Activated CD4-positive, alpha-beta T cell treated with anti-CD3 and anti-CD28 coated beads, Interleukin-2, amount 10 ng/mL, durations not matched to agents 7 days and 5 days (primary cell): ENCODE measurements around the gene SLC1A3. TPM values are rescaled to one million over a fixed set of nuclear protein-coding genes. Genes with fewer than 3 reads are reported as not detected.
A peak's percentile ranks its signal among the peaks of the same experiment; 100 is the strongest.
"Not testable (repeated sequence)": the region's sequence is repeated elsewhere in the genome, so short reads cannot be mapped to it uniquely, and the experiment has no call there.

ENCODE experiments used
- CTCF ChIA-PET: fragments of 350-600 bp; sonication (Branson Sonifier 250); formaldehyde crosslinking; loops from one replicate; lab custom pipeline; 2021; ENCODE audit warnings: antibody characterized with exemption; lab: Charles Lee
- POLR2A ChIA-PET: fragments of 350-600 bp; sonication (Branson Sonifier 250); formaldehyde crosslinking; loops from one replicate; lab custom pipeline; 2021; ENCODE audit warnings: antibody characterized with exemption; lab: Charles Lee
- DNase-seq: peaks from one replicate; pipeline ENCODE4 v3.0.0-alpha.2; 2020
- H3K27ac Mint-ChIP-seq: one replicate; pipeline ENCODE4 v1.8.0; 2021; ENCODE audit warnings: mild to moderate bottlenecking, moderate library complexity, mixed read lengths
- H3K27me3 Mint-ChIP-seq: one replicate; pipeline ENCODE4 v1.8.0; 2021; ENCODE audit warnings: mixed read lengths
- H3K36me3 Mint-ChIP-seq: one replicate; pipeline ENCODE4 v1.8.0; 2021; ENCODE audit warnings: low read depth, mixed read lengths
- H3K4me1 Mint-ChIP-seq: one replicate; pipeline ENCODE4 v1.8.0; 2021; ENCODE audit warnings: mixed read lengths
- H3K4me3 Mint-ChIP-seq: one replicate; pipeline ENCODE4 v1.8.0; 2021; ENCODE audit warnings: mild to moderate bottlenecking, moderate library complexity, mixed read lengths
- H3K9me3 Mint-ChIP-seq: one replicate; pipeline ENCODE4 v1.8.0; 2021; ENCODE audit warnings: mixed read lengths
- total RNA-seq, 2 experiments: library from RNA; stranded (reverse); gene quantifications; one replicate each; pipeline ENCODE4 v1.2.3, GENCODE V29; 2021

SLC1A3 gene
- not detected for total RNA-seq

DNA sequence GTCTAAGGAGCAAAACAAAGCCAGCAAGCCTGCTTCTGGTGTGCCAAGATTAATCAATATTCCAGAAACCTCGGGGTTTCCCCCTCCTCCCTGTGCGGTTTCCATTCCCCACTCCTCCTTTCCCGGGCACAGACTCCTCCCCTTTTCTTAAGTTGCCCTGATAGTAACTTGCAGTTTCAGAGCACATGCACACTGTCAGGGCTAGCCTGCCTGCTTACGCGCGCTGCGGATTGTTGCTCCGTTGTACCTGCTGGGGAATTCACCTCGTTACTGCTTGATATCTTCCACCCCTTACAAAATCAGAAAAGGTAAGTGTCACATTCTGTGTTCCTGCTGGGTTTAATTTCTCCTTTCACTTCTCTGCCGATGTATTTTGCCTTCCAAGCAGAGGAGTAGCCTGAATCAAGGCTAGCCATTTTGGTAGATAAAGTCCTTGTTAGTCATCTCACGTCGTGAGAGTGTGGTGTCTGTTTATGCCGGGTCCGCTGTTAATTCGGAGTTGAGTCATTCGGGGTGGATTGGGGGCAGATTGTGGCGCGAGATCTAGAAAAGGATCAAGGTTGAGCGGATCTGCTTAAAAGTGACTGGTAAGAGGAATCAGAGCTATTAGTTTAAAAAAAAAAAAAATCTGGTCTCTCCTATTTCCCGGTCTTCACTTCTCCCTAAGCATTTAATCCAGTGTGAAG is at the start of gene SLC1A3:
SLC1A3 (plus strand) TSS at position 179 of the 686 bp plus-strand sequence. CDS start 1,818 bp downstream, outside the sequence.
- H3K4me3 Mint-ChIP-seq = peak within 1 kb of the TSS; percentile 64
- POLR2A ChIA-PET = no interaction called here
- H3K9me3 Mint-ChIP-seq = no peaks in the 10 kb centered on the region
- no peak within 1 kb of the TSS for H3K27ac Mint-ChIP-seq
- H3K27me3 Mint-ChIP-seq = peaks cover 62% of the 10 kb centered on the region
- H3K36me3 Mint-ChIP-seq = no peaks in the 10 kb centered on the region
- peaks cover 19% of the 10 kb centered on the region for H3K4me1 Mint-ChIP-seq
- CTCF ChIA-PET = no interaction called here
- peak; percentile 30 for DNase-seq

DNA sequence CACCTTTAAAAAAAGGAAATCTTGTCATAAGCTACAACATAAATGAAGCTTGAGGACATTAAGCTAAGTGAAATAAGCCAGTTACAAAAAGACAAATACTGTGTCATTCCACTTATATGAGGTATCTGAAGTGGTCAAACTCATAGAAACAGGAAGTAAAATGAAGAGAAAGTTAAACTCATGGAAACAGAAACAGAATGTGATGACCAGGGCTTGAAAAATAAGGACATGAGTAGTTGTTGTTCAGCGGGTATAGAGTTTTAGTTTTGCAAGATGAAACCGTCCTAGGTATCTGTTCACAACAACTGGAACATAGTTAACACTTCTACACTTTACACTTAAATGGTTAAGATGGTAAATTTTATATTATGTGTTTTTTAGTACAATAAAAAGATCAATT is 47.8 kb upstream of the SLC1A3 start:
- ChIA-PET POLR2A (interaction anchor here (0.6 kb wide), 1 partner anchor 153 kb away, joined by 4 read pairs; no protein-coding TSS in a partner anchor), CTCF (interaction anchor here (1.0 kb wide), 1 partner anchor 21 kb away, joined by 3 read pairs; no protein-coding TSS in a partner anchor)
- H3K9me3 Mint-ChIP-seq = peaks cover 4% of the 10 kb centered on the region
- no peak overlapping the region for H3K4me3 Mint-ChIP-seq
- no peak for DNase-seq
- H3K36me3 Mint-ChIP-seq = no peaks in the 10 kb centered on the region
- no peaks in the 10 kb centered on the region for H3K4me1 Mint-ChIP-seq
- H3K27me3 Mint-ChIP-seq = no peaks in the 10 kb centered on the region
- H3K27ac Mint-ChIP-seq = no peak overlapping the region

DNA sequence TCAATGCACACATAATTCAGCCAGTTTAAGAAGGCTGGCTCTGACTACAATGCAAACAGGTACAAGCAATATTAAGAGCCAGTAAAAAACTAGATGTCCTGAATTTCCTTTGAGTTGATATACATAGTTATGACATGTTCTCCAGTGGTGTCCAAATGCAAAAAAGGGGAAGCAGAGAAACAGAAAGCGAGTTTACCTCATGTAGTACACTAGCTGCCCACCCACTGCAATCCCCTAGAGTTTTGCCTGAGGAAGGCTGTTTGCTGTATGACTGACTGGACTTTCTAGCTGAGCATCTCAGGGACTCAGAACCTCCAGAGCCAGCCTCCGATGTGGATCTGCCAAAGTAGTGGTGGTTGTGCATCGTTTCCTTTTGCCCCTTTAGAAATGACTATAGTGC is 44.8 kb upstream of the SLC1A3 start:
- Mint-ChIP-seq H3K9me3 (no peaks in the 10 kb centered on the region), H3K36me3 (no peaks in the 10 kb centered on the region), H3K27ac (no peak overlapping the region), H3K4me1 (no peaks in the 10 kb centered on the region), H3K4me3 (no peak overlapping the region), H3K27me3 (no peaks in the 10 kb centered on the region)
- CTCF ChIA-PET = interaction anchor here (0.6 kb wide), 1 partner anchor 147 kb away, joined by 3 read pairs; no protein-coding TSS in a partner anchor
- POLR2A ChIA-PET = no interaction called here
- DNase-seq = no peak

DNA sequence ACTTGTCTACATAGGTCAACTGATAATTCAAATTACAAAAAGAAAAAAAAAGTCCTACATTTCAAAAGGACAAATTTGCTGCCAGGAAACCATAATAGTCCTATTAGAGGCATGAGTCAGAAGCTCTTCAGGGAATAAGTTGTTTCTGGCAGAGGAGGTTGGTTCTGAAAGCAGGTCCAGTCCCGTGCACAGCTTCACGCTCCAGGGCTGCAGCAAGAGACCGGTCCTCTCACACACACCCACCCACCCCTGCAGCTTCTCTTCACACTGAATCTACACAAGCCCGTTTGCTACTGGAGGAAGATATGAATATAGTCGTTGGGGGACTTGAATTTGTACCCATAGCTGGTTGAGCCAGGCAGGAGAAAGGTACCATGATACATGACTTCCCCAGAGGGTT is 36.9 kb upstream of the SLC1A3 start:
- H3K4me1 Mint-ChIP-seq = no peaks in the 10 kb centered on the region
- CTCF ChIA-PET = interaction anchor here (0.7 kb wide), 1 partner anchor 23 kb away, joined by 3 read pairs; no protein-coding TSS in a partner anchor

DNA sequence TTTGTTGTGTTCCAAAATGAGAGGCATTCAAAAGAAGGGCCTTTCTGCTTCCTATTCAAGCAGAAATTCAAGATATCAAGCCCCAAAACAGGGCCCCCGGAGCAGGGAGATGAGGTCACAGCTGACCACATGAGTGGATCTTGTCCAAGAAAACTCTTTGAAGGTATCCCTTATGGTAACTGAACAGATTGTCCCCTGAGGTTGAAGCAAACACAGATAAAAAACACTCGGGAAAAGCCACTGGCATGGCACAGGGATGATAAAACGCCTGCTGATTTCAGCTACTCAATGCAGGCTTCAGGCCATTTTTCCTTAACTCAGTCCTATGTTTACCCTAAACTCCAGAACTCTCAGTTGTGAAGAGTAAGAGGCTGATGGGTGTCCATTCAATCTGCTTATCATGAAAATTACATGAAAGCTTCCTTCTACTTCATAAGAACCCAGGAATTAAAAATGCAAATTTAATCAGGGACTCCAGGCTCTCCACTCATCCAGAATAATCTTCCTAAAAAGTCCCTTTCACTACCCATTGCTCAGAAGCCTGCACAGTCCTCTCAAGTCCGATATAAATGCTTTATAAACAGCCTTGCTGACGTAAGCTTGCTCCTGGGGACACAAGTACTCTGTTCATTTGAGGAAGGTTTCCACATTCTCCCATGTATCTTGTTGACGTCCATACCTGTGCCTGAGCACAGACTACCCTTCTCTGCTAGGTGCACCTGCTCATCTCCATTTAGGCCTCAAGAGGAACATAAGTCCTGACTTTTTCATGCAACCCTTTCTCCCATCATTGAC is 35.9 kb upstream of the SLC1A3 start:
- H3K4me1 Mint-ChIP-seq = no peaks in the 10 kb centered on the region
- no peak for DNase-seq
- no peaks in the 10 kb centered on the region for H3K27me3 Mint-ChIP-seq
- ChIA-PET POLR2A (no interaction called here), CTCF (interaction anchor here (0.7 to 1.3 kb wide), 2 partner anchors 18 to 22 kb away, joined by 3 read pairs; no protein-coding TSS in a partner anchor)
- no peak overlapping the region for H3K4me3 Mint-ChIP-seq
- no peaks in the 10 kb centered on the region for H3K9me3 Mint-ChIP-seq
- H3K36me3 Mint-ChIP-seq = no peaks in the 10 kb centered on the region
- H3K27ac Mint-ChIP-seq = no peak overlapping the region

More for the DNA sequence above, 36.9 kb upstream of the SLC1A3 start:
- H3K4me3 Mint-ChIP-seq = no peak overlapping the region
- no peak for DNase-seq
- H3K27me3 Mint-ChIP-seq = no peaks in the 10 kb centered on the region
- H3K27ac Mint-ChIP-seq = no peak overlapping the region
- H3K9me3 Mint-ChIP-seq = no peaks in the 10 kb centered on the region
- H3K36me3 Mint-ChIP-seq = no peaks in the 10 kb centered on the region
- POLR2A ChIA-PET = no interaction called here

DNA sequence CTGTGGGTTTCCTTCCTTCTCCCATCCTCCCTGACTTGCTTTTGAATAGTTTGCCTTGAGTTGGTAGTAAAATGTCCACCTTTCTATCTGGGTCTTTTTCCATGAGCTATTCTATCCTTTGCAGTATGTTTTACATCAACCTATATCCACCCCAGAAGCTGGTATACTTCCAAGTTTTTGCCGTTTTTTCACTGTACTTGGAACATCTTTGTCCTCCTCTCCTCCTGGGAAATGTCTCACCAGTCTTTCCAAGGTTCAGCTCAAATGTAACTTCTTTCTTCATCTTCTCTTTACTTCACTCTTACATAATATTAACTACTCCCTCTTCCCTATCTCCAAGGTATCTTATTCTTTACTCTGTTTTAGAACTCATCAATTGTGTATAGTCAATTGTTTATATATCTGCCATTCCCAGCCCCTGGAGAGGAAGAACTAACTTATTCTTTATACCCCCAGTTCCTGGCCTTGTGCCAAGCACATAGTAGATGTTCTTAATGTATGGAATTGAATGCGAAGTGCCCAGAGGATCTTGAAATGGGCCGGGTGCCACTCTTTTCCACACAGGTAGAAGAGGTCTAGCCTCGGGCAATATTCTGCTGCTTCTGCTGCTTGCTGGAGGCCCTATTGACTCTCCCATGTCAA is 34.9 kb upstream of the SLC1A3 start:
- Mint-ChIP-seq H3K9me3 (no peaks in the 10 kb centered on the region), H3K4me1 (no peaks in the 10 kb centered on the region), H3K27me3 (no peaks in the 10 kb centered on the region), H3K36me3 (no peaks in the 10 kb centered on the region), H3K4me3 (no peak overlapping the region), H3K27ac (no peak overlapping the region)
- no peak for DNase-seq
- ChIA-PET POLR2A (no interaction called here), CTCF (interaction anchor here (1.3 kb wide), 1 partner anchor 17 kb away, joined by 3 read pairs; no protein-coding TSS in a partner anchor)

DNA sequence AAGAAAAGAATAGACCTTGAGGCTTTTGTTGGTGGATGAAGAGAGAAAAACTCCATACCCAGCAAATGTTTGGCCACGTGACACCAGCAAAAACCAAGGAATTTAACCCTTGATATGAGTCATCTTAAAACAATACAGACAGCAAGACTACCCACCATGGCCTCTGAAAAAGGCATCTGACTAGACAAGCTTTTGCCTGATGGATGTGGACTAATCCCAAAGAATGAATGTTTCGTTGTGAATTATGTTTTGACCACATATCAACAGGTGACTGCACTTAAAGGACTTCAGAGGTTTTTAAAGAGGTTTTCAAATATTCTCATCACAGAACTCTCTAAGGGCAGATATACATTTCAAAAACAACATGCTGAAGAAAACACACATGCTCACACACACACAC is 33.0 kb upstream of the SLC1A3 start:
- ChIA-PET POLR2A (no interaction called here), CTCF (no interaction called here)
- H3K4me3 Mint-ChIP-seq = no peak overlapping the region
- no peak overlapping the region for H3K27ac Mint-ChIP-seq
- peaks cover 3% of the 10 kb centered on the region for H3K27me3 Mint-ChIP-seq
- H3K4me1 Mint-ChIP-seq = no peaks in the 10 kb centered on the region
- no peak for DNase-seq
- no peaks in the 10 kb centered on the region for H3K9me3 Mint-ChIP-seq
- H3K36me3 Mint-ChIP-seq = no peaks in the 10 kb centered on the region

DNA sequence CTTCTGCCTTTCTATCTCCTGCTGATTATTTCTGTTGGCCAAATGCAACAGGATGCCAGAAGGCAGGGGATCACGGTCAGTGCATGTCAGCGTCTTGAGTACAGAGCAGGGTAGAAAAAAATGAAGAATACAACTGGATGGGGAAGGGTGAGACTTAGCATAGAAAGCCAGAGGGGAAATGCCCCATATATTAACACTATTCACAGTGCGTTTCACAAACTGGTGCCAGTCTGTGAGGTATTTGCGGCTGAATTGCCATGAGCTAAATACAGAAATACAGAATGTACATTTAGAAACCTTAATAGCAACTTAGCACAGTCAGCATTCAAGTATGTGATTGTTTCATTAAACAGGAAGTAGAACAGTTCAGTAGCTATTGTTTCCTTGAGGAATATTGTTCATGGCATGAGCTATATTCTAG is 31.0 kb upstream of the SLC1A3 start:
- ChIA-PET CTCF (interaction anchor here (1.2 kb wide), 1 partner anchor 72 kb away, joined by 3 read pairs; no protein-coding TSS in a partner anchor), POLR2A (no interaction called here)
- Mint-ChIP-seq H3K9me3 (no peaks in the 10 kb centered on the region), H3K27ac (no peak overlapping the region), H3K4me3 (no peak overlapping the region), H3K27me3 (peaks cover 4% of the 10 kb centered on the region), H3K4me1 (no peaks in the 10 kb centered on the region), H3K36me3 (no peaks in the 10 kb centered on the region)
- no peak for DNase-seq

DNA sequence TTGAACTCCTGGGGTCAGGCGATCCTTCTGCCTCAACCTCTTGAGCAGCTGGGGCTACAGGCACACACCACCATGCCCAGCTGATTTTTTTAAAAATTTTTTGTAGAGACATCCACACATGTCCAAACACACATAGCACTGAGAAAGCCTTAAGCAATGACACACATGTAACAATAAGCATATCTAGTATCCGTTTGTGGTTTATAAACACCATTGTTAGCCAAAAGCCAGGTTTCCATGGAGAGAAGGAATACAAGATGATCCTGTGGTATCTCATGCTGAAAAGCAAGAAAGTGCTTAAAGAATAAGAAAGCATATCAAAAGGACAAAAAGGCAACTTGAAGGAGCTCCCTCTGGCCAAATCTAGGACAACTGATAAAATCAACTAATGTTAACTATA is 29.7 kb upstream of the SLC1A3 start:
- H3K4me1 Mint-ChIP-seq = no peaks in the 10 kb centered on the region
- H3K27ac Mint-ChIP-seq = no peak overlapping the region
- H3K36me3 Mint-ChIP-seq = no peaks in the 10 kb centered on the region
- no peaks in the 10 kb centered on the region for H3K9me3 Mint-ChIP-seq
- H3K4me3 Mint-ChIP-seq = no peak overlapping the region
- CTCF ChIA-PET = interaction anchor here (1.0 kb wide), 1 partner anchor 40 kb away, joined by 3 read pairs; no protein-coding TSS in a partner anchor
- POLR2A ChIA-PET = no interaction called here
- peaks cover 7% of the 10 kb centered on the region for H3K27me3 Mint-ChIP-seq
- no peak for DNase-seq

DNA sequence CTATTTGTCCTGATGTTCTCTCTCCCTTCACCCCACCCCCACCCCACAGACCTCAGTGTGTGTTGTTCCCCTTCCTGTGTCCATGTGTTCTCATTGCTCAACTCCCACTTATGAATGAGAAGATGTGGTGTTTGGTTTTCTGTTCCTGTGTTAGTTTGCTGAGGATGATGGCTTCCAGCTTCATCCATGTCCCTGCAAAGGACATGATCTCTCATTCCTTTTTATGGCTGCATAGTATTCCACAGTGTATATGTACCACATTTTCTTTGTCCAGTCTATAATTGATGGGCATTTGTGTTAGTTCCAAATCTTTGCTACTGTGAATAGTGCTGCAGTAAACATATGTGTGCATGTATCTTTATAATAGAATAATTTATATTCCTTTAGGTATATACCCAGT is 26.5 kb upstream of the SLC1A3 start:
- H3K36me3 Mint-ChIP-seq, POLR2A ChIA-PET, H3K4me3 Mint-ChIP-seq, H3K27ac Mint-ChIP-seq, CTCF ChIA-PET, H3K4me1 Mint-ChIP-seq, H3K9me3 Mint-ChIP-seq, DNase-seq: not testable (repeated sequence)
- peaks cover 14% of the 10 kb centered on the region for H3K27me3 Mint-ChIP-seq

DNA sequence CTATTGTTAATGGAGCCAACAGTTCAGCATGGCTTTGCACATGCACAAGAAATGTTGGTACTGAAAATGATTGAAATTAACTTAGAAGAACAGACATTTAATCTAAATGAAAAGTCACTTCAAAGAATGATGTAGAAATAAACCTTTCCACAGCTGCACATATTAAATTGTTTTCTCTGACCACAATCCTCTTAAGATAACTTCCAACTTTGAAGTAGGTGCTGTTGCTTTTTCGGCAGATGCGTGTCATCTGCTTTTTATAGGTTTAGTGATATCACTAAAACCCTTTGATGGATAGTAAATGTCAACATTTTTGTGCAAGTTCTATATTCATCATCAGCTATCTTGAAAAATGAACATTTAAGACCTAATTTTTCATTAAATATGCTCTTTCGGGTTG is 25.3 kb upstream of the SLC1A3 start:
- Mint-ChIP-seq H3K4me1 (no peaks in the 10 kb centered on the region), H3K27ac (no peak overlapping the region), H3K36me3 (no peaks in the 10 kb centered on the region), H3K9me3 (no peaks in the 10 kb centered on the region), H3K4me3 (no peak overlapping the region), H3K27me3 (peaks cover 14% of the 10 kb centered on the region)
- POLR2A ChIA-PET = no interaction called here
- DNase-seq = no peak
- CTCF ChIA-PET = no interaction called here

DNA sequence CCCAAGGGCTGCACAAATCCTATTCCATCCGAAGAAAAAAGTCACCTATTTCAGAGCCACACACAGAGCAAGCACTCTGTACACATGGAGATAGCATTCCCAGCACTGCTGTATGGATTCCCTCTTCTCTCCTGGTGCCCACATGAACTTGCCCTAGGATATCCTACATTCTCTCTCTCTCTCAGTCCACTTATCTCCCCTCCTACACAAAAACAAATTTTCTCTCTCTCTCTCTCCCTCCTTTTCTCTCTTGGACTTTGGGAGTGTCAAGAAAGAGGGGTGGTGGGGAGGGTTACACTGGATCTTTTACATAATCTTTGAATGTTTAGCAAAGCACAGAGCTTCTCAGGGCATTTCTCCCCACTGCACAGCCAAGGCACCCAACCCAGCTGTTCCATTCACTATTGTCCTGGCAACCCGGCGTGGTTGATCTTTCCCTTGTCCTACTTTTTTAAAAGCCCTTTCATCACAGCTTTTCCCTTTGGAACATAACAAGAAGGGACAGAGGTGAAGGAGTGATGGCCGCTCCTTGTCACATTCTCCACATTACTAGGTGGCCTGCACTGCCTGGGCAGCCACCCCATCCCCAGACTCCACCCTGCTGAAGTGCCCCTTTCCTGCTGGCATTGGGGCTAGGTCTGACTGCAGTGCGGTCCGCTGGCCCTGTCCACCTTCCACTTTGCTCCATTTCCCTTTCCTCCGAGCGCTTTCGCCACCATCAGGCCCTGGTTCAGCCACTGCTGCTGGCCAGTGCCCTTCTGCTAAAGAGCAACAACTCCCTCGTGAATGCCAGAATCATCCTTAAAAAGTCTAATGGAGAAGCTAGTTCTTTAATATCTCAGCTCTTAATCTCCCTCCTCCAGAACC is 22.2 kb upstream of the SLC1A3 start:
- Mint-ChIP-seq H3K27ac (no peak overlapping the region), H3K9me3 (no peaks in the 10 kb centered on the region), H3K4me3 (no peak overlapping the region), H3K36me3 (no peaks in the 10 kb centered on the region), H3K27me3 (peaks cover 11% of the 10 kb centered on the region), H3K4me1 (no peaks in the 10 kb centered on the region)
- POLR2A ChIA-PET = interaction anchor here (0.5 kb wide), 1 partner anchor 586 kb away, joined by 9 read pairs; no protein-coding TSS in a partner anchor
- DNase-seq = no peak
- CTCF ChIA-PET = no interaction called here
